ENCODE data around the gene QSOX2.

QSOX2 gene

DNA sequence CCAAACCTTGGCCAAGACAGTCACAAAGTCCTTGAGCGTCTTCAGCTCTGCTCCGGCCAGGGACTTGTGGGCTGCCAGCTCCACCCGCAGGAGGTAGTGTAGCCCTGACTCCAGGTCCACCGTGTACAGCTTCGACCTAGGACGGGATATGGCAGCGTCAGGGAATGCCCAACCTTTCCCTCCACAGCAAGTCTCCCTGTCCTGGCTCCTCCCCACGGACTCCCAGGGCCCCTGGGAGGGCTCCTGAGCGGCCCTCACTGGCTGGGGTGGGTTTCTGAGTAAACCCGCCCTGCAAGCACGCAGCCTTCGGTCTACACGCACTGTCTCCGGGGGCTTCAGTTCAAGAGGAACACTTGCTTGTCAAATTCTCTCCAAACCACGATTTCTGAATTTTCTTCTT is 26.9 kb downstream of the QSOX2 start:
- no peak overlapping the region for H3K4me3 ChIP-seq (ENCODE audit: low read length)
- no peak for DNase-seq (ENCODE audit: low read depth)
- TF ChIP-seq, protein P1, sequence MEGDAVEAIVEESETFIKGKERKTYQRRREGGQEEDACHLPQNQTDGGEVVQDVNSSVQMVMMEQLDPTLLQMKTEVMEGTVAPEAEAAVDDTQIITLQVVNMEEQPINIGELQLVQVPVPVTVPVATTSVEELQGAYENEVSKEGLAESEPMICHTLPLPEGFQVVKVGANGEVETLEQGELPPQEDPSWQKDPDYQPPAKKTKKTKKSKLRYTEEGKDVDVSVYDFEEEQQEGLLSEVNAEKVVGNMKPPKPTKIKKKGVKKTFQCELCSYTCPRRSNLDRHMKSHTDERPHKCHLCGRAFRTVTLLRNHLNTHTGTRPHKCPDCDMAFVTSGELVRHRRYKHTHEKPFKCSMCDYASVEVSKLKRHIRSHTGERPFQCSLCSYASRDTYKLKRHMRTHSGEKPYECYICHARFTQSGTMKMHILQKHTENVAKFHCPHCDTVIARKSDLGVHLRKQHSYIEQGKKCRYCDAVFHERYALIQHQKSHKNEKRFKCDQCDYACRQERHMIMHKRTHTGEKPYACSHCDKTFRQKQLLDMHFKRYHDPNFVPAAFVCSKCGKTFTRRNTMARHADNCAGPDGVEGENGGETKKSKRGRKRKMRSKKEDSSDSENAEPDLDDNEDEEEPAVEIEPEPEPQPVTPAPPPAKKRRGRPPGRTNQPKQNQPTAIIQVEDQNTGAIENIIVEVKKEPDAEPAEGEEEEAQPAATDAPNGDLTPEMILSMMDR (conservative IDR thresholded peaks at IDR 0.05; ENCODE audit: low read length) = no peak

DNA sequence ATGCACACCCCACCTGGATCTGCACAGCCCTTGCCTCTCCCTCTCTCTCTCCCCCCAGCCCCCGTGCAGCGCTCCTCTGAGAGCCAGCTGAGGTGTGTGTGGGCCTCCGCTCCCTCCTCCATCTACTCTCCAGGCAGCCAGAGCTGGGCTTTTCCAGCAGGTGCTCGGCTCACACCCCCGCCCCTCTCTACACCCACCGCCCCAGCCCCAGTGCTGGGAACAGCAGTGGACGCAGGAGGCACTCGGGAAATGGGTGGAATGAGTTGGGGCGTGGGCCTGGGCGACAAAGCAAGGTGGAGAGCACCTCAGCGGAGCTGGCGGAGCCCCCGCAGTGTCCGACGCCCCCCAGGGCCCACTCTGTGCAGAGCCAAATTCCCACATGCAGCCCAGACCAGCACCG is 27.3 kb downstream of the QSOX2 start:
- no peak overlapping the region for H3K4me3 ChIP-seq (ENCODE audit: low read length)
- TF ChIP-seq, protein P1 (conservative IDR thresholded peaks at IDR 0.05; ENCODE audit: low read length) = no peak
- no peak for DNase-seq (ENCODE audit: low read depth)

DNA sequence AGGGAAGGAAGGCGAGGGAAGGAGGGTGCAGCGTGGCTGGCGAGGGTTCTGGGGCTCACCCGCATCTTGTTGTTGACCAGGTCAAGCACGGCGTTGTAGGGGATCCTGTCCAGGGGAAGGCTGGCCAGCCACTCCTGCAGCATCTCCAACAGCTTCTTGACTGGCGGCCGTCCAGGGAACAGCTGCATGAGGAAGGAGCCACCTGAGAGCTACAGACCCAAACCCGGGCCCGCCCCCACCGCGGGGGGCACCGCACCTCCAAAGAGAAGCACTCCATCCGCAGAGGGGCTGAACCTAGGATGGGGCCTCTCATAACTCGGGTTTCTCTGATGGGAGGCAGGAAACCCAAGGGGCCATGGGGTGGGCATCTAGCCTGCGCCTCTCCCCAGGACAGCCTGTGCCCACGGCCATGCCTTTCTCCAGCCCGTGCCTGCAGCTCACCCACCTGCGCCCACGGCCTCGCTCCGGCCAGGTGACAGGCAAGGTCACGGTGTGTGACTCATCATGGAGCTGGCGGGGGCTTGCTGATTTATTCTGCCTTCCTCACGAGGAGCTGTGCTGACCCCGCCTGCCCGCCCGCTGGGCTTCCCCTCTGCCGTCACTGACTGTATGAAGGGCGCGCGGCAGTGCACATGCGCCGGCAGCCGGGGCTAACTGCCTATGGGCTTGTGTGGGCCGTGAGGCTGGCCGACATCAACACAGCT is 28.9 kb downstream of the QSOX2 start:
- H3K4me3 ChIP-seq (ENCODE audit: low read length) = no peak overlapping the region
- TF ChIP-seq, protein P1 (conservative IDR thresholded peaks at IDR 0.05; ENCODE audit: low read length) = no peak
- DNase-seq (ENCODE audit: low read depth) = no peak

DNA sequence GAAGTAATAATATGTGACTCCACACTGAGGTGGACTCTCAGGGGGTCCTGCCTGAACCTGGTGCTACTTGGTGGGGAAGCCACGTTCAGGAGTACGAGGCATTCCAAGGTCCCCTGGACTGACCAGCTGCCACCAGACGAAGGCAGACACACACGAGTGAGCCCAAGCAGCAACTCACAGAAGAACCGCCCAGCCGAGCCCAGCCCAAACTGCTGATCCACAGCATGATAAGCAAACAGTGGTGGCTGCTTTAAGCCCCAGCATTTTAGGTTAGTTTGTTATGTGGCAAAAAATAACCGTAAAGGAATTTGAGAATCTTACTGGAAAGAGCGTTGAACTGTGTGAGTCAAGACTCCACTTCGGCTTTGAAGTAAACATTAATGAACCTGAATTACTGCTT is 31.9 kb downstream of the QSOX2 start:
- TF ChIP-seq, protein P1 (conservative IDR thresholded peaks at IDR 0.05; ENCODE audit: low read length) = no peak

DNA sequence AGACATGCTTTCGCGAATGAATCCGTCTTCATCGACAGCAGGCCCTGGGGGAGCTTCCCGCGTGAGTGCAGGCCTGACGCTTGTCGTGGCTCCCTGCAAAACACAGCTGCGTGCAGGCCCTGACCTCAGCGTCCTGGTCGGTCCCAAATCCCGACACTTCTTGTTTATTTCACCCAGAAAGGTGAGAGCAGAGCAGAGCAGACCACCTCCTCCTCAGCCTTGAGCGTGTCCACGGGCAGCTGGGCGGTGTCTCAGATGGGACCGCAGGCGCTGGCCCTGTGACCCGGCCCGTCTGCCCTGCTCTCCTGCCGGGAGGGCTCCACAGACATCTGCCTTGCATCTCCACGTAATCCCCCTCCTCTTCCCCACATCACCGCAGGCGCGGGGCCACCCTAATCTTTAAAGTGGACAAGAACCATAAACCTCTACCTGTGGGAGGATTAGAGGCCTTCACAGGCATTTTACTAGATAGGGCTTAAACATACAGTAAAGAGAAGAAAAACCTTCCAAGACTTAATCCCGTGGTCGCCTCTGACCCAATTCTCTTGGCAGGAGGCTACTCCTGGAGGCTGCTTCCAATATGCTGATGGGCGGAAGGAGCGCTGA is 33.2 kb downstream of the QSOX2 start:
- TF ChIP-seq, protein P1 (conservative IDR thresholded peaks at IDR 0.05; ENCODE audit: low read length) = no peak
- no peak for DNase-seq (ENCODE audit: low read depth)
- no peak overlapping the region for H3K4me3 ChIP-seq (ENCODE audit: low read length)

More for the DNA sequence above, 31.9 kb downstream of the QSOX2 start:
- DNase-seq (ENCODE audit: low read depth) = no peak
- no peak overlapping the region for H3K4me3 ChIP-seq (ENCODE audit: low read length)

DNA sequence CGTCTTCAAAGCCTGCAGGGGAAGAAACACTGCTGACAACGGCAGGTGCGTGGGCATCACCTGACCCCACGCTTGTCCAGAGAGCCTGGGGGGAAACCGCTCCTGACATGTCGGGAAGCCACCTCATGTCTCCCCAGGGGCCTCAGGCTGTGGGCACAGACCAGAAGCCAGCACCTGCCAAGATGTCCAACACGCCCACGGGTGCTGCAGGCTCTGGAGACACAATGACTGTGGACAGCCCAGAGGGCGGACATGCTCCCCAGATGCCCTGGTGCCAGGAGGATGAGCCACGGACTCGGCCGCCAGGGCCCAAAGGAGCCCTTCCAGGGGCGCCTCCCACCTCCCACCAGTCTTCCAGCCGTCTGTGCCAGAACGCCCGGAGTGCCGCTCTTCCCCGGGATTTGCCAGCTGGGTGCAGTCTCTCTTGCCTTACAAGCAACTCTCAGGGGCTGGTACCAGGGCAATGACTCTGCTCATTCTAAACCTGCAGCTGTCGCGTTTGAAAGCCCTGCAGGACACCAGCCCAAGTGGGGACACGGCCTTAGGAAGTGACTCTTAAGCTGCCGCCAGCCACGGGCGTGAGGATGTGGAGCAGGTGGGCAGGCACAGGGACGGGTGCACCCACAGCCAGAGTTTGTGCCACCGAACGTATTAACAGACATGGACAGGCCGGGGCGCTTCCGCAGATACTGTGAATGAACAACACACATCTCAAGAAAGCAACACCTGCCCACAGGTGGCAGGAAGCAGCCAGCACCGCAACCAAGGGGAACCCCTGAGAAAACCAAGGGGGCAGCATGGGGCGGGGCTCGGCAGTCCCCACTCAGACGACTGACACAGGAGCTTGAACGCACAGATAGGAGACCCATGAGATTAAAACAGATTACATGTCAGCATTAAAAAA is 33.9 kb downstream of the QSOX2 start:
- TF ChIP-seq, protein P1 (conservative IDR thresholded peaks at IDR 0.05; ENCODE audit: low read length) = no peak
- H3K4me3 ChIP-seq (ENCODE audit: low read length) = no peak overlapping the region
- DNase-seq (ENCODE audit: low read depth) = no peak
